Spleen (tissue), 7 donors: ENCODE measurements around the gene MAP1LC3B2.

Source experiments
- CTCF ChIP-seq, 11 experiments: fragments of 200-600 bp in 7 of 11; fragments of 450-650 bp in 4 of 11; sonication (generic) in 4 of 11; IDR thresholded peaks in 8 of 11; conservative IDR thresholded peaks in 3 of 11; 1 replicate in 7 of 11; 2 replicates in 4 of 11; pipeline versions ENCODE4 v1.4.0 to v1.8.0; 2016 to 2021; ENCODE audit warnings: antibody characterized with exemption in 11 of 11, inconsistent platforms in 4 of 11, mild to moderate bottlenecking in 1 of 11
- POLR2A ChIP-seq, 3 donors: fragments of 450-650 bp; IDR thresholded peaks; one replicate each; pipeline ENCODE4 v1.5.1; 2017; ENCODE audit warnings: antibody characterized with exemption in 3 of 3, mild to moderate bottlenecking in 1 of 3
- POLR2AphosphoS5 ChIP-seq, 3 donors: sonication (generic); formaldehyde crosslinking; IDR thresholded peaks; one replicate each; pipeline ENCODE4 v1.5.1; 2017; ENCODE audit warnings: antibody characterized with exemption in 3 of 3
- donor health status: DM: no; HTN: no; CAD: no; lungs with moderate emphysema.
- donor health status: DM: no; HTN: no; CAD: no.
- donor health status: DM: no; HTN: no; CAD: no.

GRCh38 chr12:116562090-116562489, 2.9 kb downstream of the MAP1LC3B2 start:
- TF ChIP-seq CTCF (IDR thresholded peaks at IDR 0.05 in 8 of 11, conservative IDR thresholded peaks at IDR 0.05 in 3 of 11) (no peak), POLR2A (IDR thresholded peaks at IDR 0.05) (no peak), POLR2AphosphoS5 (IDR thresholded peaks at IDR 0.05) (no peak)
